ENCODE results near the gene KCNG4. TPM values are rescaled to one million over a fixed set of nuclear protein-coding genes. Genes with fewer than 3 reads are reported as not detected.
"Not testable (repeated sequence)": the region's sequence is repeated elsewhere in the genome, so short reads cannot be mapped to it uniquely, and the experiment has no call there.

KCNG4 gene
- total RNA-seq, 1 experiment from 2014 or later, result not detected

- no peak for DNase-seq (ENCODE audit: low read depth)
These were observed 3.1 kb downstream of the KCNG4 start for GRCh38 chr16:84236671-84237070.

- no peak for DNase-seq (ENCODE audit: low read depth)
These were observed 5.2 kb downstream of the KCNG4 start for GRCh38 chr16:84234321-84235241.

GRCh38 chr16:84233748-84234147 lies 6.1 kb downstream of the KCNG4 start:
- no peak for DNase-seq (ENCODE audit: low read depth)

GRCh38 chr16:84232969-84233368 lies 6.8 kb downstream of the KCNG4 start:
- DNase-seq (ENCODE audit: low read depth), result no peak

- no peak for DNase-seq (ENCODE audit: low read depth)
These were observed 7.8 kb downstream of the KCNG4 start for GRCh38 chr16:84232060-84232459.

GRCh38 chr16:84229471-84229870 lies 10.3 kb downstream of the KCNG4 start:
- no peak for DNase-seq (ENCODE audit: low read depth)

GRCh38 chr16:84228256-84228838 lies 11.5 kb downstream of the KCNG4 start:
- peak; percentile 89 for DNase-seq (ENCODE audit: low read depth)

- no peak for DNase-seq (ENCODE audit: low read depth)
These were observed 12.3 kb downstream of the KCNG4 start for GRCh38 chr16:84227548-84227947.

- no peak for DNase-seq (ENCODE audit: low read depth)
These were observed 13.8 kb downstream of the KCNG4 start for GRCh38 chr16:84226026-84226425.

- DNase-seq (ENCODE audit: low read depth), result no peak
These were observed 14.2 kb downstream of the KCNG4 start for GRCh38 chr16:84225571-84225970.

- DNase-seq (ENCODE audit: low read depth), result no peak
These were observed 14.7 kb downstream of the KCNG4 start for GRCh38 chr16:84225126-84225525.

GRCh38 chr16:84224554-84224953 lies 15.3 kb downstream of the KCNG4 start:
- DNase-seq (ENCODE audit: low read depth), result no peak

GRCh38 chr16:84223456-84223855 lies 16.4 kb downstream of the KCNG4 start:
- no peak for DNase-seq (ENCODE audit: low read depth)

- no peak for DNase-seq (ENCODE audit: low read depth)
These were observed 19.0 kb downstream of the KCNG4 start for GRCh38 chr16:84220851-84221250.

GRCh38 chr16:84218956-84219355 lies 20.9 kb downstream of the KCNG4 start:
- no peak for DNase-seq (ENCODE audit: low read depth)

GRCh38 chr16:84218176-84218823 lies 21.5 kb downstream of the KCNG4 start:
- DNase-seq (ENCODE audit: low read depth), result no peak

GRCh38 chr16:84216144-84216543 lies 23.7 kb downstream of the KCNG4 start:
- DNase-seq (ENCODE audit: low read depth), result not testable (repeated sequence)

GRCh38 chr16:84215531-84215930 lies 24.3 kb downstream of the KCNG4 start:
- DNase-seq (ENCODE audit: low read depth), result no peak

GRCh38 chr16:84214451-84215066 lies 25.3 kb downstream of the KCNG4 start:
- no peak for DNase-seq (ENCODE audit: low read depth)

GRCh38 chr16:84212631-84213030 lies 27.2 kb downstream of the KCNG4 start:
- no peak for DNase-seq (ENCODE audit: low read depth)

GRCh38 chr16:84212154-84212553 lies 27.7 kb downstream of the KCNG4 start:
- DNase-seq (ENCODE audit: low read depth), result no peak

- DNase-seq (ENCODE audit: low read depth), result no peak
These were observed 29.8 kb downstream of the KCNG4 start for GRCh38 chr16:84209989-84210388.

All from HT1080 (cell line).